Stimulated activated CD8-positive, alpha-beta memory T cell treated with anti-CD3 and anti-CD28 coated beads, Interleukin-4, amount 100 ng/mL, for 1 hour (primary cell): ENCODE measurements around the gene LAMA4.

Source experiments
- DNase-seq, 2 donors: peaks; one replicate each; pipeline ENCODE4 v3.0.0-alpha.2; 2020; ENCODE audit warnings: low read depth in 2 of 2, low spot score in 1 of 2

The LAMA4 gene

DNA sequence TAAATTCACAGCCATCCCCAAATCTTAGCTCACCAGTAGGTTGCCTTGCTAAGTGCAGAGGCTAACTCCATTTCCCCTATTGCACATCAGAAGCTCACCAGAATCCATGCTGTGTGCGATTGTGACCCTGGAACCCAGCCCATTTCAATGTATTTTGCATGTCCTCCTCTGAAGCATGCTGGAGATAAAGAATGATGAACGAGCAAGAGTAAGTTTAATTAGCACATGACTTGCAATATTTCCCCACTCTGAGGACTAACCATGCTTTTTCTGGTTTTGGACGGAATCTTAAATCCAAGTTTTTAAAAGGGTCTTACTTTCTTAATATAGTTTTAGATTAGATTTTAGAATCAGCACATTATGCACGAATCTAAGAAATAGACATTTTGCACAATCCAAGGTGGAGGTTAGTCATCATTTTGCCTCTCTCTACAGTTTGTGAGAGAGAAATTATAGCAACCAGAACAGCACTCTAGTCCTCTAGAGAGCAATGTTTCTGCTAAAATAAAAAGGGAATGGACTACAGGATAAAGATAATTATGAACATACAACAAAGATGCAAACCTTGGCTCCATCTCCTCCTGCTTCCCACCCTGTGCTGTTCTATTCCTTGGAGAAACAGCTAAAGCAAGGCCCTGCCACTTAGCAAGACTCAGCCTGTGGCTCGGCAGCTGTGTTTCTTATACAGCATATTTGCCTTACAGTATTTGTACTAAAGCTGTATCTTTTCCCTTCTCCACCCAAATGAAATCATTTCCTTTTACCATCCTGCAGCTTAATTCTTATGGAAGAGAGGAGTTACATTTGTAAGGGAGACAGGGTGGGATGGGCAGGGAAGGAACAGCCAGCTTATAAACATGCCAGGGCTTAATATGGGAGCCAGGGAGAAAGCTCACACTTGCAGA lies 24.9 kb upstream of the LAMA4 start:
- no peak for DNase-seq

DNA sequence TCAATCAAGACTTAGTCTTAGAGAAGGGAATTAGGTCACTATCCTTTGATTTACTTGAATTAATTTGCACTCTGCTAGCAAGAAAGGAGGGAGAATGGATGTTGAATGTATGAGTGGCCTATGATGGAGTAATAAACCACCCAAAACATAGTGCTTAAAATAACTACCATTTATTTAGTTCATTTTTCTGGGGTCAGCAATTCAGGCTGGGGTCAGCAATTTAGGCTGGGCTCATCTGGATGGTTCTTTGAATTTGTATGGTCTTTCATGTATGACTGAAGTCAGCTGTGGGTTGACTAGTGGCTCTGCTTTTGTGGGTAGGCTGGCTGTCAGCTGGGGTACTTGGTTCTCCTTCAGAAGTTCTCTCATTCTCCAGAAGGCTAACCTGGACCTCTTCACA lies 21.0 kb upstream of the LAMA4 start:
- DNase-seq: no peak

DNA sequence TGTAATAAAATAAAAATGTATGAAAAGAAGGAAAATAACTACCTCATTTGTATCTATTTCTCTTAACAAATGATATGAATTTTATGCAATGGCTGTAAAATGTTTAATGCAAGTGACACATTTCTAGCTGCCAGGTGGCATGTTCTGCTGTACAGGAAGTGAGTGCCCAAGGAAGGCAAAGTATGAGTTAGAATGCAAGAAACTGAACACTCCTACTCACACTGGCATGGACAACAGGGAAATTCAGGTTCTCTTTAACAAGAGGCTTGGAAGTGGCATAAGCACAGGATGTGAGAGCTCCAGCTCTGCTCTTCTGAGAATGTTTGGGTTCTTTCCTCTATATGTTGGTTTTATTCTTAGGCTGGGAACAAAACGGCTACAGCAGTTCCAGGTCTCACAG lies 20.4 kb upstream of the LAMA4 start:
- DNase-seq: no peak

DNA sequence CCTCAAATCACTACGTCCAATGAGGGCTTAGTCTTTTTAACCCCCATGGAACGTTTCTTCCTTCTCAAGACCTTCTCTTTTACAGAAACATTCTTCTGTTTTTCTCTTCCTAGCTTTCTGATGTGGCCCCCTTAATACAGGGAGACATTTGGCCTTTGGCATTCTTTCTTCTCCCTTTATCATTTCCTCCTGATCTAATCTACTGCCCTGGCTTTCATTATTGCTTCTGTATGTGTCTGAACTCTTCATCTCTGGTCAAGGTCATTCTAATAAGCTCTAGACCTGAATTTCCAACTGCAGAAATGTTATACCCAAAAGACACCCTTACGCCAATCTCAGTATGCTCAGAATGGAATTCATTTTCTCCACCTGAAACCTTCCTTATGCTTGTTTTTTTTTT lies 18.4 kb upstream of the LAMA4 start:
- no peak for DNase-seq

DNA sequence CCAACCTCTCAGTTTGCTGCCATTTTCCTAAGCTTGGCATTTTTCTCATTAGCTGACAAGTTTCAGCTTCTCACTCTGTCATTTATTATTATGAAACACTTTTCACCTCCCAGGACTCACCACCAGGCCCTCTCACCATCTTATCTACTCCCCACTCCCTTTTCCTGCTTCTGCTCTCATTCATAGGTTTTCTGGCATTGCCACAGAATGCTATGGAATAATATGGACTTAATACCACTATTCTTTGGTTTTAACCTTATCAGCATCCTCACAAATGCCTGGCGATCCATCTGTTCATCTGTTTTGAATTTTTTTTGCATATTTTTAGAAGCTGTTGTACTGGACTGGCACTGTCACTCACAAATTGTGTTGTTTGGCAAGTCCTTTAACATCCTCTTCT lies 16.4 kb upstream of the LAMA4 start:
- DNase-seq: no peak

DNA sequence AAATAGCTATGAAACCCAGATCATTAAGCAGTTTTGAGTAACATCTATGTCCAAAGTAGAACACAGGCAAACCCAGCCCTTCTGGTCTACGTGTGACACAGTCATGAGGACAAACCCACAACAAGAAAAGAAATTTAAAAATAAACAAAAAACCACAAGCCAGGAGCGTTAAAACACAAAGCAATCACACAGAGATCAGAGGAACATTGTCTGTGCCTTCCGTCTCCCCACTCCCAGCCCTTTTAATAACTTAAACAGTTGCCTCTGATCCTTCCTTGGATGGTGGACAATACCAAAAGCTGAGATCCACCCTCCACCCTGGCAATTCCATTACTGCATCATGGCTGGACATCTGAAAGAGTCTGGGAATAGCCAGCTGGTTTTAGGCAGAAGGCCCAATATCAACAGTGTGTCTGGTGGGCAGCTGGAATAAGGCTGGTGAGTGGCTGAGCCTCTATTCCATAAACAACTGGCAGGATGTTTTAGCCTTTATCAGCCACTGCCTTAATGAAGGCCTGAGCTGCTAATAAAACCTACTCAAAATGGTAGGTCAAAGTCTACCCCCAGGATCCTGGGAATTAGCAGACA lies 15.7 kb upstream of the LAMA4 start:
- no peak for DNase-seq

DNA sequence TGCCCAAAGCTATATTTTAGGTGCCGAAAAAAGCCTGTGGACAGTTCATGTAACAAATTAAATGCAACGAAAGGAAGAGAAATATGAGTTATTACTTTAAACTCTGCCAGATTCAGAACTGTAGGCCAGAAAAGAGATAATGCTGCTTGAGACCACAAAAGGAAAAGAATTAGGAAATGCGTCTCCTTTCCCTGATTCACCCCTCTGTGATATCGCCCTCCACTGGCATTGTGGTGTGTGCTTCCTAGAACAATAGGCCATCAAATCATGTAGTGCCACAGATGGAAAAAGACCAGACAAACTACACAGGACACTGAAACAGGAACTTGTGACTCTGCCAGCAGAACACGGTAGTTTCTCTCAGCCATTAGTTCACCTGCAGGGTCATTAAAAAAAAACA lies 14.7 kb upstream of the LAMA4 start:
- DNase-seq: no peak

DNA sequence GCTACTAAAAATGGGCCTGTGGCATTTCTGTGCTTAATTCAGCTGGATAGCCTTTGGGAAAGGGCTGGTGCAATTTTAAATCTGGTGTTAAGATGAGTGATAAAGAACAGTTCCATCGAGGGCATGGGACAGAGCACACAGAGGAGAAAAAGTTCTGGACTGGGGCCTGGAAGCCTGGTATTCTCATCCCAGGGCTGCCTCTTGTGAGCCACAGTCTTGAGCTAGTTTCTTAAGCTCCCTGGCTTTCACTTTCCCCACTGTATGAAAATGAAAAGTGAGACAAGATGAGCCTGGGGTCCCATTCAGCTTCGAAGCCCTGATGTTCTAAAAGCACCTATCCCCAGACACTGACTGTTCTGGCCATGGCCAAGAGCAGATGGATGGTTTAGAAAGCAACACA lies 14.3 kb upstream of the LAMA4 start:
- DNase-seq: no peak

DNA sequence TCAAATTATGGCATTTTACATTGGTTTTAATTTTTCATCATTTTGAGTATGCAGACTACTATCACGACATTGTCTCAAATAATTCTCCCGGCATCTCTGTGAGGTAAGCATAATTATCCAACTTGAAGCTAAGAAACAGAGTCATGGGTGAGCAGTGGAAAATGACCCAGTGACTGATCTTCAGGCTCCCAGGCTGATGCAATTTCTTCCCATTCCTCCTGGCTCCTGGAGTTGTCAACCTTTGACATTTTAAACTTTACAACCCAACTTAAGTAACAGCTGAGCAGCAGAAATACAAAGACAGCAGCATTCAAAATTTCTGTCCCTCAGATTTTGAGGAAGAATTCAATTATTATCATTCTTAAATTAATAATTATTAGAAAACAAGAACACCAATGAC lies 13.7 kb upstream of the LAMA4 start:
- no peak for DNase-seq

DNA sequence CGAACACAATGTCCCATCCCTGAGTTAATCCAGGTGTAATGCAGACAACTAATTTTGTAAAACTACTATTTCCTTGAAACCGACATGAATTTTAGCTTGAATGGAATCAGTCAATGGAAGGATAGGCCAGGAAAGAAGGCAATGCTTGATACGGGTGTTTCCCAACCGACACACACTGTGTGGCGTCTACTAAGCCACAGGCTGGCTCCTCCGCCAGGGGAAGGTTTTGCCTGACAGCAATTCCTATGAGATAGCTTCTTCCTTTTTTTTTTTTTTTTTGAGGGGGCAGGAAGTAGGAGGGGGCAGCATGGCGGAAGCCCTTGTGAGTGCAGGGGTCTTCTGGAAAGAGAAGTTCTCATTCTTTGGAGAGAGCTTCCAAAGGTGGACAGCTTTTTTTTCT lies 12.0 kb upstream of the LAMA4 start:
- DNase-seq: no peak

DNA sequence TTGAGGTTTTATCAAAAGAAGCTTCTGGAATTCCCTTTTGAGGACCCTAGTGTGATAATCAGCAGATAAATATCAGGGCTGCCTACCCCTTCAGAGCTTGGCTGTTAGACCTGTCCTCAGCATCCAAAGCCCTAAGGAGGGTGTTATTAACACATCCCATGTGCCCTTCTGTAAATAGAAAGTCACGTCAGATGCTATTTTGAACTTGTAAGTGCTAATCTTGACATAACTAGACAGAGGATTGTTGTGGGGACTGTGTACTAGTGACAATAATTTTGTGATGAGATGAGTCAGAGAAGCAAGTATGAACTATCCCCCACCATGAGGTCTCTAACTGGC lies 4.9 kb upstream of the LAMA4 start:
- no peak for DNase-seq

DNA sequence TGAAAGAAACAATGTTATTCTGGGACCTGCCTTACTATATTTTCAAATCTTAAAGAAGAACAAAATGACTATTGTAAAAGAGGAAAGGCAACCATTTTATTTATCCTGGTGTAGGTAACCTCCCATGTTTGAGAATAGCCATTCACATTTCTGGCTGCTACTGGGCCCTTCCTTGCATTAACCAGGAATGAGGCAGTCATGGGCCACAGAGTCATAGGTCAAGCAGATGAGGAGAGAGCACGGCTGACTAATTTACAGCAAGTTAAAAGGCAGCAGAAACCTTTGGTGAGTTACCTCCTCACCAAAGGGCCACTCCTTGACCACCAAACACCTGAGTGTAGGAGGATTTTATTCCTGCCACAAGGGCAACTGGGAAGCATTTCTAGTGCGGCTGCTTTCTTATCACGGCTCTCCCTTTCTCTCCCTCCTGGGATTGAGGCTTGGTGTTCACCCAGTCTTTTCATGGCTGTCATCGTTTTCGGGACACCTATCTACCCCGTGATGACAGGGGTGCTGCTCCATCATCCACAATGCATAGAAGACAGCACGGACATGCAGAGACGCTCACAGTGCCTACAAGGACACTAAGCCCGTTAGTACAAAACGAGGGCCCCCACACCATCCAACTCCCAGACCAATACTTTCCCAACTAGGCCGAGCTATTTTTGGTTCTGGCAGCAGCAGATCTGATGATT lies 4.4 kb upstream of the LAMA4 start:
- no peak for DNase-seq

DNA sequence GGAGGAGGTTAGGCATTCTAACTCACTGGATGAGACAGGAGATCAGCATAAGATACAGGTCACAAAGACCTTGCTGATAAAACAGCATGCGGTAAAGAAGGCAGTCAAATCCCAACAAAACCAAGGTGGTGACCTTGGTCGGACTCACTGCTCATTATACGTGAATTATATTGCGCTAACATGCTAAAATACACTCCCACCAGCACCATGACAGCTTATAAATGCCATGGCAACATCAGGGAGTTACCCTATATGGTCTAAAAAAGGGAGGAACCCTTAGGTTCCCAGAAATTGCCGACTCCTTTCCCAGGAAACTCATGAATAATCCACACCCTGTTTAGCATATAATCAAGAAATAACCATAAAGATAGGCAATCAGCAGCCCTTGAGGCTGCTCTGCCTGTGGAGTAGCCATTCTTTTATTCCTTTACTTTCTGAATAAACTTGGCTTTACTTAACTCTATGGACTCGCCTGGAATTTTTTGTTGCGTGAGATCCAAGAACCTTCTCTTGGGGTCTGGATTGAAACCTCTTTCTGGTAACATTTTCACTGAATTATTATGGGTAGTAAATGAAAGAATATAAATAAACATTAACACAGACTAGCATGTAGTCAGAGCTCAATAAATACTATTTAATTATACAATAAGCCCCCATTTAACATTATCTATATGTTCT lies 3.0 kb upstream of the LAMA4 start:
- DNase-seq: no peak

DNA sequence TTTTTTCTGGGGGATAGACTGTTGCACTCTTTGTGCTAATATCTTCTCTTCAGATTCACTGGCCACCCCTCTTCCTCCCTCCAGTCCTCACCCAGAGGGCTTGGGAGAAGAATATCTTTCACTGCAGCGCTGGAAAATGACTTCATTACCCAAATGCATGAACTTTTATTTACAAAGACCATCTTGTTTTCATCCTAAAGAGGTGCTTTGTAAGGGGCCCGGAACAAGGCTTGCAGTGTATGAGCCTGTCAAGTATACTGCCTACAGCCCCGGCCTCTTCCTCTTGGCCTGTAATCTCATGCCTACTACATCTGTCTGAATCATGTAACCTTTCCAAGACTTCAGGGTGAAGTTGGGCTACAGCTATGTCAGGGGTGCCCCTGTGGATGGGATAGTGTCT lies 554 bp upstream of the LAMA4 start:
- no peak for DNase-seq

DNA sequence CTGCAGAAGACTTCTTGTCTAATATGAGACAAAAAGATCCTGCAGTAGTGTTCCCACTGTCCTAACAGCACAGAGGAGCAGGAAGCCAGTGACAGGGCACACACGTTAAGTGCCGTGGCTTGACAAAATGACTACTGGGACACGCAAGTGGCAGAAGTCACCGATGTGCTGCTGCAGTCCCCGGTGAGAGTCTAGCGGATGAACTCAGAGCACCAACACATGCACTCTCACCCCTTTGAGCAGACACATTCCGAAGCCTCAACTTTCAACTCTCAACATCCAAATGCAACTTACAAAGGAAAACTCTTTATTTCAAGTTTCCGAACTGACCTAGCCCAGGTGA lies 898 bp downstream of the LAMA4 start:
- no peak for DNase-seq

DNA sequence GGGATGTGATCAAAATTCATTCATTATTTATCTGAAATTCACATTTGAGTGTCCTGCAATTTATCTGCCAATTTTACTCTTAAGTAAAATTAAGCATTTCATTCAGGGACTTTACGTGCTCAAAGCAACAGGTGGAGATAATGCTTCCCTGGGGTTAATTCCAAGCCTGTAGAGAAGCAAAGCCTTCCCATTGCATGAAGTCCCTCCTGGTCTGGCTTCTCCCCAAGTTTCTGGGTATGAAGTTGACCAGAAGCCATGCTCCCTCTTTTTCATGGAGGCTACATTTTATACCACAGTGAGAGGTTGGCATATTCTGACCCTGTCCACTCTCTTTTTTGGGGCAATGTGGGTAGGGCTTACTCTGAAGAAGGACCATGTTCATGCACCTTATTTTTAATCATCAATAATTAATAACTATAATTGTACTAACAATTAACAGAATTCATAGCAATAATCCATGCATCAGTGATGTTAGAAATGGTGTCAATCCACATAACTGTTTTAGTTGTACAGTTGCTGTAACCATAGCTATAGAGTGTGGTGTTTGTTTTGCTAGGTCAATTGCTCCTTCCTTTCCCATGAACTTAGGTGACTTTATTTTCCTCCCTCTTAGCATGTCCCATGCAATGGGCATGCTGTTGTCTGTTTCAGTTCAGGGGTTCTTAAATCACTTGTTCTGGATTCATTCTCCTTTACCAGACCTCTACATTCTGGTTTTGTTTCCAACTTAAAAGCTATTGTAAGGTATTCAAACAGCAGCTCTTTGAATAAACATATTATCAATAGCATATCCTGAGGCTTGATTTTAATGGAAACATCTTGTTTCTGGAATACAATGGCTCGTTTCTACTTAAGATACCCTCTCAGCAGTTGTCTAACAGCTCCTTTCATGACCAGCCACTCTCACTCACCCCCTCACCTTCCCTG lies 1.5 kb downstream of the LAMA4 start:
- DNase-seq: no peak

DNA sequence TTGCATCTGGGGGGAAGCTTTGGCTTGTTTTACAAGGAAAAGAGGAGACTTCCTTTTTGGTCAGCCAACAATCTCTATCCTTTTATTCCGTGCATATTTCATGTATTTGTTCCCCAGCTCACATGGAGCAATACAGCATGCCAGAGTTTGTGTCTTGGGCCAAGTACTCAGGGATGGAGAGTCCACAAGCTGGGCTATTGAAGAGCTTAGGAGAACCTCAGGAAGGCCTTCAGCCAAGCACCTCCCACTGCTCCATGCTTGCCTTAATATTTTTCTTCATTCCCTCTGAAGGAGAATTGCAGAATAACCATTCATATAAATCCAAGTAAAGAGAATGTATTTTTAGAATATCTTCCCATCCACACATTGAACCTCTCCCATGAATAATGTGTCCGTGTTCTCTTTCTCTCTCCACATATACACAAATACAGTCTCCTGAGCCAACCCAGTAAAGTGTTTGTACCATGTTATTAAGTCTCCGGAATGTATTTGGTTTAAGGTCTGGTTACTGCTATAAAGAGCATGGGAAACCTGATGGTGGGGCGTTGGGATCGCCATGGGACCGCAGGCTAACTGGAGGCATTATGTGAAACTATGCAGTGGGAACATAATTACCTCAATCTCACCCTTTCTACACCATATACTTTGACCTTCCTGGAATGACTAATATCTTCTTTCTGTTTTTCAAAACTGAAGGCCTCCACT lies 3.0 kb downstream of the LAMA4 start:
- DNase-seq: no peak

DNA sequence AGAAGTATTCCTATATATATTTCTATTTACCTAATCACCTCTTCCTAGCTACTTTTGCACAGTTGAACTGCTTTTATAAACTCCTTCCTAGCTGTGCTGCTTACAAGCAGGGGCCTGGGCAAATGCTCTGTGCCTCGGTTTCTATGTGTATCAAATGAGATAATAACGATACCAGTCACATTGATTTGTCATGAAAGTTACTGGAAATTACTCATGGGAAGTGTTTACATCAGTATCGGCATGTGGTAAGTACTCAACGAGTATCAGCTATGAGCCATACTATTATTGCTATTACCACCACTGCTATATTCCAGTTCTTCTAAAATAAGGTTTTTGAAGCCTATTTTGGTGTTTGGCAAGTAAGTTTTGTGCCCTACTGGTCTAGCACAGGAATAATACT lies 4.9 kb downstream of the LAMA4 start:
- no peak for DNase-seq

DNA sequence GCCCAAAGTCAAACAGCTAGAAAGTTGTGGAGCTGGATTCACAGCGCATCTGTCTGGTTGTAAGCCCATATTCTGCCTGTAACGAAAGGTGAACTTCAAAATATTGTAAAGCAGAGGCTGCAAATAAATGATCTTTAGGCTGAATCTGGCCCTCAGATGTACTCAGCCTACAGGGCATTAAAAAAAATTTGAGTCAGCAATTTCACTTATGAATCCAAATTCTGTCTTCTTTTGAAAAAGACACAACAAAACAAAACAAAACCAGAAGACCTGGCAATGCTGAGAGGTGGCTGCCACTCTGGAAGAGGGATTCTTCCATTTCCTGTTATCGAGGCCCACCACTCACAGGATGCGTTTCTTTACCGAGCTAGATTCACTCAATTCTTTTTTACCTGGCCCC lies 7.1 kb downstream of the LAMA4 start:
- DNase-seq: no peak

DNA sequence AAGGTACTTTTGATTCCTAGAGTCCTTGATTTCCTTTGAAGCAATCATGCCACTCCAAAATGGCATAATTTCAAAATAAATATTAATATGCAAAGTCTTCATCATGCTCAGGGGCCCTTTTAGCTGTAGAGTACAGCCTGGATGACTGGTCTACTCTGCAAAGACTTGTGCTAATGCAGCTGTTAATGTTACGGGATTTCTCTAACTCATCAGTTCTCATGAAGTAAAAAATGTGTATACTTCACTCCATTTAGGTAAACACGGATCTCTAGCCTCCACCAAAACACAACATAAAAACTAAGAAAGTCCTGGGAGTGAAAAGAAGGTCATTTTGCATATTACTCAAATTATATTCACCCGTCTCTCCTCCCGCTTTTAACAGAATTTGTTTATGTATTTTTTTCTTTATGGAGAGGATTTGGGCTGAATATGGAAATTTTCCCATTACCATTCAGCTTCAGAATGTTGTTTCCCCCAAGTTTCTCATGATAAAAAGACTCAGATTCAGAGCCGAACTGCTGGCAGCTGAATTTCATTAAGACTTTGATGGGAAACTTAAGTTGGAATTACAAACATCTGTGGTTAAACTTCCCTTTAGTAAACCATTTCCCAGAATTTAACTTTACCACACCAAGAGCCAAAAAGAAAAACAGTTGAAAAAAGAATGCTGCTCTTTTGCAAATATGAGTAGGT lies 8.7 kb downstream of the LAMA4 start:
- DNase-seq: no peak
